ACC112 (cell line): ENCODE measurements around the gene KCNAB1.

ENCODE experiments used
- H2AFZ ChIP-seq: fragments of 200-600 bp; sonication (generic); one replicate; pipeline ENCODE4 v1.6.0; 2017; ENCODE audit warnings: antibody characterized with exemption, low read length; ENCODE audit not compliant: unreplicated experiment
- H3K27ac ChIP-seq: fragments of 200-600 bp; sonication (generic); 2 replicates; pipeline ENCODE4 v1.5.1; 2014; ENCODE audit warnings: low read depth, mild to moderate bottlenecking, antibody characterized with exemption, low read length, moderate library complexity
- H3K27me3 ChIP-seq: fragments of 200-600 bp; sonication (generic); 2 replicates; pipeline ENCODE4 v1.6.1; 2014; ENCODE audit warnings: mild to moderate bottlenecking, antibody characterized with exemption, low read length, moderate library complexity, mixed read lengths; ENCODE audit not compliant: insufficient read depth
- H3K36me3 ChIP-seq: fragments of 200-600 bp; sonication (generic); 2 replicates; pipeline ENCODE4 v1.6.1; 2016; ENCODE audit warnings: mild to moderate bottlenecking, antibody characterized with exemption, low read length, moderate library complexity, mixed read lengths; ENCODE audit not compliant: insufficient read depth
- H3K4me1 ChIP-seq: fragments of 200-600 bp; sonication (generic); one replicate; pipeline ENCODE4 v1.6.1; 2016; ENCODE audit warnings: low read length, mixed read lengths; ENCODE audit not compliant: insufficient read depth, unreplicated experiment, control insufficient read depth
- H3K4me3 ChIP-seq: fragments of 200-600 bp; sonication (generic); 2 replicates; pipeline ENCODE4 v1.5.1; 2014; ENCODE audit warnings: mild to moderate bottlenecking, low read depth, low read length
- H3K79me2 ChIP-seq: fragments of 200-600 bp; sonication (generic); one replicate; pipeline ENCODE4 v1.6.0; 2016; ENCODE audit warnings: low read length; ENCODE audit not compliant: control insufficient read depth, unreplicated experiment, insufficient read depth

KCNAB1 gene

GRCh38 chr3:156360083-156360482 is 239.7 kb downstream of the KCNAB1 start:
- Histone ChIP-seq H2AFZ (no peak overlapping the region), H3K4me3 (no peak overlapping the region), H3K27me3 (no peaks in the 10 kb centered on the region), H3K27ac (no peak overlapping the region), H3K36me3 (no peaks in the 10 kb centered on the region), H3K4me1 (no peaks in the 10 kb centered on the region), H3K79me2 (no peaks in the 10 kb centered on the region)

DNA sequence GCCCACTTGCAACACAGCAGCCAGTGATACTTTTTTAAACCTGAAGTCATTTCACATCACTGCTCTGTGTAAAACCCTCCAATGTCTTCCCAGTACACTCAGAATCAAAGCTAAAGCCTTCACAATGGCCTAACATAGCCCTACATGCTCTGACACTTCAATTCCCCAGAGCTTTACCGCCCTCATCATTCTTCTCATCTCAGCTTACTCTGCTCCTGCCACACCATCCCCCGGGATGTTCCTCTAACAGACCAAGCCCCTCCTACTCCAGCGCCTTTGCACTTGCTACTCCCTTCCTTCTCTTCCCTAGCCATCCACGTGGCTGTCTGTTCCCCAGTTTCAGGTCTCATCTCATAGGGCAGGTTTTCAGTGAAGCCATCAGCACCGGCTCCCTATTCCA is 240.6 kb downstream of the KCNAB1 start:
- Histone ChIP-seq H3K36me3 (no peaks in the 10 kb centered on the region), H3K79me2 (no peaks in the 10 kb centered on the region), H2AFZ (no peak overlapping the region), H3K4me3 (no peak overlapping the region), H3K4me1 (no peaks in the 10 kb centered on the region), H3K27me3 (no peaks in the 10 kb centered on the region; the same call in none of the 2 replicates), H3K27ac (no peak overlapping the region)

- H3K4me1 ChIP-seq, result no peaks in the 10 kb centered on the region
- no peak overlapping the region for H2AFZ ChIP-seq
- H3K27me3 ChIP-seq, result no peaks in the 10 kb centered on the region; the same call in none of the 2 replicates
- no peak overlapping the region for H3K4me3 ChIP-seq
- no peak overlapping the region for H3K27ac ChIP-seq
- no peaks in the 10 kb centered on the region for H3K36me3 ChIP-seq
- H3K79me2 ChIP-seq, result no peaks in the 10 kb centered on the region
These were observed 246.2 kb downstream of the KCNAB1 start for GRCh38 chr3:156366559-156366958.

DNA sequence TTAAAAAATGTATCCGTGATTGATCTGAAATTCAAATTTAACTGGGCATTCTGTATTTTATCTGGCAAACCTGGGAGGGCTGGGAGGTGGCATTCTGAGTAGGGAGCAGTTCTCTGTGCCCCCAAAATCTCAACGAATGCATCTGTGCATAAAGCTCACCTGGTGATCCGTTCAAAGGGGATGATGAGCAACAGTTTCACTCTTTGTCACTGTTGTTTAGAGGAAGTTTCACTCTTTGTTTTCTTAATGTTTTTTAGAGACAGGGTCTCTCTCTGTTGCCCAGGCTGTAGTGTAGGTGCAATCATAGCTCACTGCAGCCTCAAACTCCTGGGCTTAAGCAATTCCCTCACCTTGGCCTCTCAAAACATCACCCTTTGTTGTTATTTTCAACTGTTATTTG is 247.8 kb downstream of the KCNAB1 start:
- no peaks in the 10 kb centered on the region; the same call in none of the 2 replicates for H3K27me3 ChIP-seq
- H3K36me3 ChIP-seq, result no peaks in the 10 kb centered on the region
- H3K4me3 ChIP-seq, result no peak overlapping the region

GRCh38 chr3:156371701-156372100 is 251.3 kb downstream of the KCNAB1 start:
- Histone ChIP-seq H3K27ac (no peak overlapping the region), H3K36me3 (no peaks in the 10 kb centered on the region), H3K79me2 (no peaks in the 10 kb centered on the region), H3K4me3 (no peak overlapping the region), H2AFZ (no peak overlapping the region), H3K27me3 (no peaks in the 10 kb centered on the region; the same call in 1 of the 2 replicates), H3K4me1 (no peaks in the 10 kb centered on the region)

More for the DNA sequence above, 247.8 kb downstream of the KCNAB1 start:
- Histone ChIP-seq H3K27ac (no peak overlapping the region), H2AFZ (no peak overlapping the region), H3K79me2 (no peaks in the 10 kb centered on the region), H3K4me1 (no peaks in the 10 kb centered on the region)

- H3K79me2 ChIP-seq, result no peaks in the 10 kb centered on the region
- 0 out of 2 replicates have a peak, but pooled peaks cover 2% of the 10 kb centered on the region for H3K27me3 ChIP-seq
- H2AFZ ChIP-seq, result no peak overlapping the region
- H3K4me3 ChIP-seq, result no peak overlapping the region
- H3K36me3 ChIP-seq, result no peaks in the 10 kb centered on the region
- no peaks in the 10 kb centered on the region for H3K4me1 ChIP-seq
- H3K27ac ChIP-seq, result no peak overlapping the region
These were observed 252.7 kb downstream of the KCNAB1 start for GRCh38 chr3:156373095-156373494.

GRCh38 chr3:156373654-156374053 is 253.3 kb downstream of the KCNAB1 start:
- H3K27me3 ChIP-seq, result 0 out of 2 replicates have a peak, but pooled peaks cover 7% of the 10 kb centered on the region
- no peaks in the 10 kb centered on the region for H3K4me1 ChIP-seq
- H3K36me3 ChIP-seq, result no peaks in the 10 kb centered on the region
- no peak overlapping the region for H2AFZ ChIP-seq
- no peak overlapping the region for H3K4me3 ChIP-seq
- H3K79me2 ChIP-seq, result no peaks in the 10 kb centered on the region
- no peak overlapping the region for H3K27ac ChIP-seq

DNA sequence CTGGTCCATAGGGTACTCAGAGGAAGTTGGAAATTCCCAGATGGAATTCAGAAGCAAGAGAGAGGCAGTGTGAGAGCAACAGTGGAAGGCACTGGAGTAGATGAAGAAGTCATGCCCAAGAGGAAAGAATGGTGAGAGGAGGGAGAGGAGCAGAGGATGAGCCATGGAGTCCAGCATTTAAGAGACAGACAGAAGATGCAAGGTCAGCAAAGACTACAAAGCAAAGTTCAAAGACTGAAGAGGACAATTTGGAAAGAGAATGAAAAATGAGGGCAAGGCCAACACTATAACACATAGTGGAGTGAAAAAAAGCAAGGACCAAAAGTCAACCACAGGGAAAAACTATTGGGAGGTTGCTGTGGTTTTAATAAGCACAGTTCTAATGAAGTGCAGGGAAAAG is 255.8 kb downstream of the KCNAB1 start:
- Histone ChIP-seq H3K4me1 (no peaks in the 10 kb centered on the region), H3K79me2 (no peaks in the 10 kb centered on the region), H2AFZ (no peak overlapping the region), H3K4me3 (no peak overlapping the region), H3K27me3 (0 out of 2 replicates have a peak, but pooled peaks cover 7% of the 10 kb centered on the region), H3K36me3 (no peaks in the 10 kb centered on the region), H3K27ac (no peak overlapping the region)

- Histone ChIP-seq H3K4me1 (no peaks in the 10 kb centered on the region), H2AFZ (no peak overlapping the region), H3K79me2 (no peaks in the 10 kb centered on the region), H3K4me3 (no peak overlapping the region), H3K36me3 (no peaks in the 10 kb centered on the region), H3K27ac (no peak overlapping the region), H3K27me3 (0 out of 2 replicates have a peak, but pooled peaks cover 7% of the 10 kb centered on the region)
These were observed 256.9 kb downstream of the KCNAB1 start for GRCh38 chr3:156377266-156377665.

DNA sequence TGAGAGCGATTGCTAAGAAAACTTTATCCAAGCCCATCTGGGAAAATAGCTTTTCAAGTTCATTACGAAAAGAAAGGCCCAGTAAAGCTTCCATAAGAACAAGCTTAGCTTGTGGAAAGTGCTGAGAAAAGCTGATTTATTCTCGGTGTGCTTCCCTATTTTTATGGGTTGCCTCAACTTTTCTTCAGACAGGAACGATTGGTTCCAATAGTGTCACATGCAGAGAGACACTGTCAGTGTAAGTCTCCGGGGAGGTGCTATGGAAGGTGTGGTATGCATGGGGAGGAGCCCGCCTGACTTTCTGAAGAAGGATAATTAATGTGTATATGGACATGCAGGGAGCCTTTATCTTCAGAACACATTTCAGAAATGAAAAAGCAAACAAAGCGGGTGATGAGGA is 257.3 kb downstream of the KCNAB1 start:
- no peak overlapping the region for H3K4me3 ChIP-seq
- H3K36me3 ChIP-seq, result no peaks in the 10 kb centered on the region
- no peaks in the 10 kb centered on the region for H3K79me2 ChIP-seq
- H3K4me1 ChIP-seq, result no peaks in the 10 kb centered on the region
- no peak overlapping the region for H2AFZ ChIP-seq
- H3K27me3 ChIP-seq, result 0 out of 2 replicates have a peak, but pooled peaks cover 7% of the 10 kb centered on the region
- no peak overlapping the region for H3K27ac ChIP-seq

GRCh38 chr3:156378871-156379270 is 258.5 kb downstream of the KCNAB1 start:
- Histone ChIP-seq H3K36me3 (no peaks in the 10 kb centered on the region), H3K79me2 (no peaks in the 10 kb centered on the region), H3K4me3 (no peak overlapping the region), H2AFZ (no peak overlapping the region), H3K4me1 (no peaks in the 10 kb centered on the region), H3K27ac (no peak overlapping the region), H3K27me3 (0 out of 2 replicates have a peak, but pooled peaks cover 7% of the 10 kb centered on the region)
